ENCODE results near the gene PPP6R2. TPM values are rescaled to one million over a fixed set of nuclear protein-coding genes. Genes with fewer than 3 reads are reported as not detected.

Gene PPP6R2
- total and polyA plus RNA-seq, 2 of the 4 experiments (the other 2 are of a cell fraction), result 49.2 to 51.6 TPM

DNA sequence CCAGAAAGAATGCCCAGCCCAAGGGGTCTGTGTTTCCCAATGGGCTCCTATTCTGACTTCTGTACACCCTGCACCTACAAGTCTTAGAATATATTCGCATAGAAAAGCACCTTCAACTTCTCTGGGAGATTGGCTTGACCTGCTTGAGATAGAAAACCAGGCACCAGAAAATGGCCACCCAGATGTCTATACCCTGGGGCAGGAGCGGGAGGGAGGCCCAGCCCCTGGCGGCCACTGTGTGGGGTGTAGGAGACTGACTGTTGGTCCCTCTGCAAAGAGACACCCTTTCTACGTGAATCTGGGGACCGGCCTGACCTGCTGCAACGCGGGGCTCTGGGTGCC is 24.8 kb upstream of the PPP6R2 start:
- no peak overlapping the region for H2AFZ ChIP-seq (replicated peaks; ENCODE audit: low read length, poor library complexity)
- ChIA-PET POLR2A (ENCODE audit: unreplicated experiment) (no interaction called here), CTCF (no interaction called here)
- no peak overlapping the region for H2BK15ac ChIP-seq (ENCODE audit: low read depth, low read length)
- no peaks in the 10 kb centered on the region for H3K9me1 ChIP-seq (ENCODE audit: insufficient read depth, low read length)
- no peak overlapping the region for H4K8ac ChIP-seq (ENCODE audit: low read depth in 2 of 2, low read length in 2 of 2)
- no peak overlapping the region for H3K23ac ChIP-seq (ENCODE audit: low read depth, low read length)
- H3K14ac ChIP-seq (replicated peaks; ENCODE audit: low read depth, low read length), result no peak overlapping the region
- H3K27me3 ChIP-seq (ENCODE audit: control insufficient read depth, insufficient read depth, low read length), result peaks cover 3% of the 10 kb centered on the region; the same call in 1 of the 2 replicates
- TF ChIP-seq RFX5 (IDR thresholded peaks at IDR 0.05; ENCODE audit: low read depth, low read length), result no peak
- TF ChIP-seq CTCF (conservative IDR thresholded peaks at IDR 0.05; ENCODE audit: low read depth, low read length), result no peak
- no peak for TF ChIP-seq MXI1 (IDR thresholded peaks at IDR 0.05; ENCODE audit: borderline replicate concordance, low read depth, low read length)
- TF ChIP-seq CHD1 (IDR thresholded peaks at IDR 0.05; ENCODE audit: low read depth, low read length), result no peak
- no TSS peak for BruUV-seq (replicated peaks)
- no peak overlapping the region for H3K4me2 ChIP-seq (ENCODE audit: low read depth, low read length)
- H3K4me3 ChIP-seq (ENCODE audit: insufficient read depth, low read depth, low read length), result no peak overlapping the region
- 70% methylated on average over 5 of the region's 7 CpGs; no CpG with 5 or more reads in 1 of the 2 experiments for WGBS, 2 experiments (ENCODE audit: extremely low coverage in 2 of 2, insufficient read length in 1 of 2)
- no peak overlapping the region for H4K5ac ChIP-seq (ENCODE audit: low read depth, low read length)
- H3K4me1 ChIP-seq (ENCODE audit: control insufficient read depth, insufficient read depth, low read length), result no peaks in the 10 kb centered on the region
- H3K4ac ChIP-seq (ENCODE audit: low read depth, low read length), result no peak overlapping the region
- H3K9me3 ChIP-seq (ENCODE audit: control insufficient read depth, insufficient read depth, low read length), result no peaks in the 10 kb centered on the region
- H4K20me1 ChIP-seq (ENCODE audit: insufficient read depth, low read length), result no peaks in the 10 kb centered on the region
- no peak overlapping the region for H2BK5ac ChIP-seq (ENCODE audit: low read depth, low read length, poor library complexity, severe bottlenecking)
- no peak overlapping the region for H3K27ac ChIP-seq (ENCODE audit: insufficient read depth, low read length)
- in situ Hi-C loops (cut with MboI; ENCODE audit: low sequenced_read_pairs) (no loop called here), dilution Hi-C loops (cut with HindIII; ENCODE audit: low sequenced_read_pairs, unreplicated experiment) (no loop called here), intact Hi-C loops (cut with micrococcal nuclease) (no loop called here)
- no peak overlapping the region for H2AK5ac ChIP-seq (ENCODE audit: low read depth, low read length)
- H3K18ac ChIP-seq (ENCODE audit: low read depth, low read length), result no peak overlapping the region
- H2AK9ac ChIP-seq (replicated peaks; ENCODE audit: low read depth, low read length, poor library complexity), result no peak overlapping the region
- no peaks in the 10 kb centered on the region for H3K36me3 ChIP-seq (ENCODE audit: control insufficient read depth, insufficient read depth, low read length)
- no peak overlapping the region for H3K56ac ChIP-seq (ENCODE audit: extremely low read depth, insufficient read depth, low read length)
- H4K91ac ChIP-seq (ENCODE audit: insufficient read depth, low read depth, low read length), result no peak overlapping the region
- no peak overlapping the region for H2BK20ac ChIP-seq (ENCODE audit: low read depth, low read length)
- ATAC-seq (ENCODE audit: low read depth), result no peak
- no peak overlapping the region for H3K9ac ChIP-seq (ENCODE audit: low read depth, low read length)
- DNase-seq, result no peak
- no peaks in the 10 kb centered on the region for H3K79me1 ChIP-seq (ENCODE audit: low read depth in 1 of 2, low read length in 2 of 2)
- no peak overlapping the region for H2BK120ac ChIP-seq (ENCODE audit: low read depth, low read length)
